ENCODE measurements around the gene KRT17.
A peak's percentile ranks its signal among the peaks of the same experiment; 100 is the strongest.
"Not testable (repeated sequence)": the region's sequence is repeated elsewhere in the genome, so short reads cannot be mapped to it uniquely, and the experiment has no call there.

The KRT17 gene

GRCh38 chr17:41619036-41619926 lies 5.1 kb downstream of the KRT17 start:
- DNase-seq, result no peak

- no peak for DNase-seq
These were observed 5.9 kb downstream of the KRT17 start for GRCh38 chr17:41618341-41619035.

- no peak for DNase-seq
These were observed 6.7 kb downstream of the KRT17 start for GRCh38 chr17:41617698-41618097.

- DNase-seq, result no peak
These were observed 7.2 kb downstream of the KRT17 start for GRCh38 chr17:41617136-41617535.

GRCh38 chr17:41616486-41616885 lies 7.9 kb downstream of the KRT17 start:
- DNase-seq, result not testable (repeated sequence)

- no peak for DNase-seq
These were observed 8.9 kb downstream of the KRT17 start for GRCh38 chr17:41615454-41615853.

GRCh38 chr17:41614767-41615166 lies 9.6 kb downstream of the KRT17 start:
- DNase-seq, result not testable (repeated sequence)

GRCh38 chr17:41614098-41614497 lies 10.3 kb downstream of the KRT17 start:
- DNase-seq, result no peak

- DNase-seq, result no peak
These were observed 10.9 kb downstream of the KRT17 start for GRCh38 chr17:41613277-41614082.

GRCh38 chr17:41612376-41613160 lies 11.8 kb downstream of the KRT17 start, which contains the start of gene KRT16:
TSS of gene KRT16 (minus strand) at chr17:41612767. CDS start at chr17:41612688, 79 bp downstream.
- DNase-seq, result not testable (repeated sequence)

GRCh38 chr17:41610965-41611640 lies 13.3 kb downstream of the KRT17 start:
- no peak for DNase-seq

- peak; percentile 66 for DNase-seq
These were observed 14.3 kb downstream of the KRT17 start for GRCh38 chr17:41610061-41610517.

GRCh38 chr17:41606930-41607329 lies 17.4 kb downstream of the KRT17 start:
- not testable (repeated sequence) for DNase-seq

GRCh38 chr17:41602524-41602923 lies 21.9 kb downstream of the KRT17 start:
- no peak for DNase-seq

- DNase-seq, result no peak
These were observed 24.1 kb downstream of the KRT17 start for GRCh38 chr17:41600318-41600717.

- DNase-seq, result no peak
These were observed 24.7 kb downstream of the KRT17 start for GRCh38 chr17:41599680-41600079.

GRCh38 chr17:41595585-41595984 lies 28.8 kb downstream of the KRT17 start:
- no peak for DNase-seq

- DNase-seq, result no peak
These were observed 29.9 kb downstream of the KRT17 start for GRCh38 chr17:41594363-41594915.

GRCh38 chr17:41593306-41593981 lies 30.9 kb downstream of the KRT17 start:
- no peak for DNase-seq

- no peak for DNase-seq
These were observed 31.6 kb downstream of the KRT17 start for GRCh38 chr17:41592601-41593305.
